K562 (cell line): ENCODE measurements around the gene FBXO10. TPM values are rescaled to one million over a fixed set of nuclear protein-coding genes. Genes with fewer than 3 reads are reported as not detected.

ENCODE experiments used
- CHAMP1 ChIP-seq: fragments of 450-650 bp; IDR thresholded peaks from 2 replicates; pipeline ENCODE4 v1.6.1; 2016; ENCODE audit warnings: mild to moderate bottlenecking
- CREB1 ChIP-seq, 2 experiments: sonication (generic) in 1 of 2; formaldehyde crosslinking in 1 of 2; IDR thresholded peaks; 2 replicates each; pipeline versions ENCODE4 v1.6.1 to v1.8.0; 2012 to 2022; ENCODE audit warnings: inconsistent platforms in 1 of 2, mild to moderate bottlenecking in 1 of 2, missing genetic modification reagents in 1 of 2, moderate library complexity in 1 of 2
- EGR1 ChIP-seq: fragments of 450-650 bp; conservative IDR thresholded peaks from 2 replicates; pipeline ENCODE4 v1.6.1; 2017; ENCODE audit warnings: mild to moderate bottlenecking
- FOXJ2 ChIP-seq: fragments of 200-800 bp; sonication (Bioruptor generic); IDR thresholded peaks from 2 replicates; pipeline ENCODE4 v1.6.1; 2016; ENCODE audit warnings: missing genetic modification characterization, missing compliant biosample characterization
- MNT ChIP-seq, 2 experiments: fragments of 450-650 bp; conservative IDR thresholded peaks; 2 replicates each; pipeline ENCODE4 v1.6.1; 2017; ENCODE audit warnings: mild to moderate bottlenecking in 2 of 2, moderate library complexity in 2 of 2
- NFIX ChIP-seq: fragments of 250-450 bp; sonication (Bioruptor Pico); IDR thresholded peaks from 2 replicates; pipeline ENCODE4 v1.4.0; 2020; ENCODE audit warnings: low read depth, mild to moderate bottlenecking, moderate library complexity
- PRDM10 ChIP-seq: fragments of 450-650 bp; IDR thresholded peaks from 2 replicates; pipeline ENCODE4 v1.6.1; 2018; ENCODE audit not compliant: partially characterized antibody
- PTBP1 ChIP-seq: fragments of 200-400 bp; formaldehyde crosslinking; IDR thresholded peaks from 2 replicates; pipeline ENCODE4 v1.6.1; 2017; ENCODE audit warnings: low read depth, low read length
- TEAD1 ChIP-seq, 2 experiments: fragments of 450-650 bp in 1 of 2; sonication (generic) in 1 of 2; formaldehyde crosslinking; IDR thresholded peaks; 2 replicates each; pipeline versions ENCODE4 v1.4.0 to v1.8.0; 2020 to 2022; ENCODE audit warnings: mild to moderate bottlenecking in 2 of 2, missing genetic modification reagents in 1 of 2
- XRCC4 ChIP-seq: IDR thresholded peaks from one replicate; pipeline ENCODE4 v1.6.1; 2011; ENCODE audit not compliant: insufficient read depth, insufficient read length; ENCODE audit errors: extremely low read depth
- ZNF212 ChIP-seq: fragments of 450-650 bp; formaldehyde crosslinking; IDR thresholded peaks from 2 replicates; pipeline ENCODE4 v1.4.0; 2020; ENCODE audit warnings: mild to moderate bottlenecking
- polyA plus RNA-seq, 8 experiments: library from polyadenylated mRNA; depleted of rRNA in 4 of 8; stranded (reverse) in 5 of 8; unstranded in 3 of 8; fragments of >200 nt; fragmentation: Nextera tagmentation in 2 of 8; fragmentation: Illumina TruSeq in 1 of 8; extraction: Ambion mirVana in 2 of 8; extraction: Trizol in 1 of 8; gene quantifications; 2 replicates each; pipeline versions ENCODE4 v1.2.1 to v1.2.3, GENCODE V29; 2011 to 2014; ENCODE audit warnings: inconsistent platforms in 1 of 8, missing spikeins in 1 of 8
- total RNA-seq, 7 experiments: library from RNA; depleted of rRNA in 6 of 7; stranded (reverse); fragments of >200 nt in 6 of 7; fragmentation: Illumina TruSeq in 2 of 7; extraction: Trizol in 2 of 7; gene quantifications; 2 replicates each; pipeline versions ENCODE4 v1.2.1 to v1.2.3, GENCODE V29; 2011 to 2021; ENCODE audit warnings: low replicate concordance in 1 of 7
- TF ChIP-seq, protein P1 (sequence below), 2 experiments: IDR thresholded peaks in 1 of 2; conservative IDR thresholded peaks in 1 of 2; 2 replicates each; pipeline ENCODE4 v1.6.1; 2016; ENCODE audit warnings: low read depth in 2 of 2, mild to moderate bottlenecking in 1 of 2, missing compliant biosample characterization in 1 of 2, missing genetic modification characterization in 1 of 2, moderate library complexity in 1 of 2
- TF ChIP-seq, protein P2 (sequence below), 2 experiments: fragments of 200-800 bp in 1 of 2; sonication (Bioruptor generic) in 1 of 2; sonication (generic) in 1 of 2; formaldehyde crosslinking in 1 of 2; IDR thresholded peaks in 1 of 2; conservative IDR thresholded peaks in 1 of 2; 2 replicates each; pipeline versions ENCODE4 v1.5.0 to v1.6.1; 2016 to 2020; ENCODE audit warnings: missing compliant biosample characterization in 1 of 2, missing genetic modification characterization in 1 of 2, missing genetic modification reagents in 1 of 2

FBXO10 gene
- total and polyA plus RNA-seq, 9 of the 15 experiments (the other 6 are each of a cell fraction or from before 2014, with no cell fraction given): 0.84 to 9.9 (median 6.0) TPM

DNA sequence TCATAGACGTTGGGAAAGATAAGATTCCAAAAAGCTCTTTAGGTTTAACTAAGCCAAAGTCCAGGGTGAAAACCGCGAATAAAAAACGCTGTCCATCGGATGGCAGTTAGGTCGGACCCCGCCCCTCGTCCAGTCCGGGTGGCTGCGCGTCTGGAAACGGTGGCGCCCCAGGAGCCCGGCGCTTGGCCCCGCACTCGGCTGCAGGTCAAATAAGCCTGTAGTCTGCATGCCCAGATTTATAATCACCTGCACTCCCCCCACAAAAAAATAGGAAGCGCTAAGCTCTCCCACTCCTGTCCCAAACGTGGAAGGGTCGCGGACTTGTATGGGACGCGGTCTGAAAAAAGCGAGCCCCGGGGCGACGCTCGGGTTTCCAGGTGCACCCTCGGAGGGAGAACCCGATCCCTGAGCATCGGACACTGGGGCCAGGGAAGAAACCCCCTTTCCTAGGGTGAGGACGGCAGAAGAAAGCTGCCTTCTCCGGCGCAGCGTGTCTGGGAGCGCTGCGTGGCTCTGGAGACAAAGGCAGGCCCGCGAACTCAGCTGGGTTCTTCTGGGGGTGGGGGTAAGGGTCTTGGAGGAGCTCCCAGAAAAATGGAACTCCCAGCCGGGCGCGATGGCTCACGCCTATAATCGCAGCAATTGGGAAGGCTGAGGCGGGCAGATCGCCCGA, 110.0 kb downstream of the FBXO10 start (continued):
- TF ChIP-seq, protein P1, sequence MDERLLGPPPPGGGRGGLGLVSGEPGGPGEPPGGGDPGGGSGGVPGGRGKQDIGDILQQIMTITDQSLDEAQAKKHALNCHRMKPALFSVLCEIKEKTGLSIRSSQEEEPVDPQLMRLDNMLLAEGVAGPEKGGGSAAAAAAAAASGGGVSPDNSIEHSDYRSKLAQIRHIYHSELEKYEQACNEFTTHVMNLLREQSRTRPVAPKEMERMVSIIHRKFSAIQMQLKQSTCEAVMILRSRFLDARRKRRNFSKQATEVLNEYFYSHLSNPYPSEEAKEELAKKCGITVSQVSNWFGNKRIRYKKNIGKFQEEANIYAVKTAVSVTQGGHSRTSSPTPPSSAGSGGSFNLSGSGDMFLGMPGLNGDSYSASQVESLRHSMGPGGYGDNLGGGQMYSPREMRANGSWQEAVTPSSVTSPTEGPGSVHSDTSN (CRISPR knock-in tag; IDR thresholded peaks at IDR 0.05; ENCODE audit: low read depth): no peak
- TF ChIP-seq, protein P1 (tag; conservative IDR thresholded peaks at IDR 0.05; ENCODE audit: low read depth): no peak
- TF ChIP-seq ZNF212 (CRISPR knock-in tag): no peak
- TF ChIP-seq CREB1 (IDR thresholded peaks at IDR 0.05): no peak
- TF ChIP-seq CREB1 (CRISPR knock-in tag; IDR thresholded peaks at IDR 0.05): no peak
- TF ChIP-seq, protein P2, sequence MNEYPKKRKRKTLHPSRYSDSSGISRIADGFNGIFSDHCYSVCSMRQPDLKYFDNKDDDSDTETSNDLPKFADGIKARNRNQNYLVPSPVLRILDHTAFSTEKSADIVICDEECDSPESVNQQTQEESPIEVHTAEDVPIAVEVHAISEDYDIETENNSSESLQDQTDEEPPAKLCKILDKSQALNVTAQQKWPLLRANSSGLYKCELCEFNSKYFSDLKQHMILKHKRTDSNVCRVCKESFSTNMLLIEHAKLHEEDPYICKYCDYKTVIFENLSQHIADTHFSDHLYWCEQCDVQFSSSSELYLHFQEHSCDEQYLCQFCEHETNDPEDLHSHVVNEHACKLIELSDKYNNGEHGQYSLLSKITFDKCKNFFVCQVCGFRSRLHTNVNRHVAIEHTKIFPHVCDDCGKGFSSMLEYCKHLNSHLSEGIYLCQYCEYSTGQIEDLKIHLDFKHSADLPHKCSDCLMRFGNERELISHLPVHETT (CRISPR knock-in tag; conservative IDR thresholded peaks at IDR 0.05 in 1 of 2, IDR thresholded peaks at IDR 0.05 in 1 of 2): no peak
- no peak for TF ChIP-seq NFIX (CRISPR knock-in tag)
- TF ChIP-seq TEAD1 (CRISPR knock-in tag; IDR thresholded peaks at IDR 0.05): no peak
- TF ChIP-seq CHAMP1: no peak
- TF ChIP-seq PTBP1: no peak
- no peak for TF ChIP-seq XRCC4
- no peak for TF ChIP-seq MNT (conservative IDR thresholded peaks at IDR 0.05)
- no peak for TF ChIP-seq FOXJ2
- TF ChIP-seq PRDM10: no peak
- no peak for TF ChIP-seq EGR1
